Astrocyte (in vitro differentiated cells and primary cell): ENCODE results near the gene ROR1. TPM values are rescaled to one million over a fixed set of nuclear protein-coding genes. Genes with fewer than 3 reads are reported as not detected.

Experiments used
- DNase-seq: peaks from one replicate; pipeline ENCODE4 v3.0.0-alpha.2; 2010; ENCODE audit warnings: low read depth
- FAIRE-seq: peaks from 2 replicates; lab custom pipeline; 2011; peaks lifted over from hg19 to GRCh38; lab: Jason Lieb, UNC
- H2AFZ ChIP-seq: 2 replicates; pipeline ENCODE4 v1.6.0; 2012; ENCODE audit warnings: low read depth, low read length, inconsistent platforms
- H3K27ac ChIP-seq: 2 replicates; pipeline ENCODE4 v1.5.1; 2011; ENCODE audit warnings: low read depth, low read length, inconsistent platforms
- H3K27me3 ChIP-seq: 2 replicates; pipeline ENCODE4 v1.6.0; 2011; ENCODE audit warnings: low read length, inconsistent platforms; ENCODE audit not compliant: insufficient read depth
- H3K36me3 ChIP-seq: 2 replicates; pipeline ENCODE4 v1.5.1; 2011; ENCODE audit warnings: low read length, inconsistent platforms; ENCODE audit not compliant: insufficient read depth
- H3K4me1 ChIP-seq: 2 replicates; pipeline ENCODE4 v1.5.1; 2011; ENCODE audit warnings: low read length, inconsistent platforms; ENCODE audit not compliant: insufficient read depth
- H3K4me2 ChIP-seq: 2 replicates; pipeline ENCODE4 v1.6.0; 2012; ENCODE audit warnings: low read length, inconsistent platforms
- H3K4me3 ChIP-seq: 2 replicates; pipeline ENCODE4 v1.5.1; 2011; ENCODE audit warnings: low read depth, mild to moderate bottlenecking, low read length, inconsistent platforms; ENCODE audit not compliant: insufficient read depth
- H3K79me2 ChIP-seq: 2 replicates; pipeline ENCODE4 v1.6.0; 2012; ENCODE audit warnings: mild to moderate bottlenecking, low read length, inconsistent platforms; ENCODE audit not compliant: insufficient read depth
- H3K9ac ChIP-seq: 2 replicates; pipeline ENCODE4 v1.6.0; 2012; ENCODE audit warnings: mild to moderate bottlenecking, low read length, inconsistent platforms
- H3K9me3 ChIP-seq: 2 replicates; pipeline ENCODE4 v1.5.1; 2012; ENCODE audit warnings: low read depth, mild to moderate bottlenecking, low read length, inconsistent platforms; ENCODE audit not compliant: insufficient read depth
- H4K20me1 ChIP-seq: 2 replicates; pipeline ENCODE4 v1.6.0; 2012; ENCODE audit warnings: low read length, inconsistent platforms; ENCODE audit not compliant: insufficient read depth
- H3K27ac Mint-ChIP-seq: one replicate; pipeline ENCODE4 v1.8.0; 2021; ENCODE audit warnings: mild to moderate bottlenecking, mixed read lengths; ENCODE audit not compliant: unreplicated experiment
- H3K27me3 Mint-ChIP-seq: one replicate; pipeline ENCODE4 v1.8.0; 2021; ENCODE audit warnings: low read depth, mixed read lengths; ENCODE audit not compliant: unreplicated experiment
- H3K36me3 Mint-ChIP-seq: one replicate; pipeline ENCODE4 v1.8.0; 2021; ENCODE audit warnings: low read depth, mixed read lengths; ENCODE audit not compliant: unreplicated experiment
- H3K4me1 Mint-ChIP-seq: one replicate; pipeline ENCODE4 v1.8.0; 2021; ENCODE audit warnings: low read depth, mixed read lengths; ENCODE audit not compliant: unreplicated experiment
- H3K4me3 Mint-ChIP-seq: one replicate; pipeline ENCODE4 v1.8.0; 2021; ENCODE audit warnings: mild to moderate bottlenecking, moderate library complexity, mixed read lengths; ENCODE audit not compliant: unreplicated experiment
- H3K9me3 Mint-ChIP-seq: one replicate; pipeline ENCODE4 v1.8.0; 2021; ENCODE audit warnings: mild to moderate bottlenecking, mixed read lengths; ENCODE audit not compliant: unreplicated experiment
- CTCF ChIP-seq: IDR thresholded peaks from 2 replicates; pipeline ENCODE4 v1.5.1; 2011; ENCODE audit warnings: low read depth, mild to moderate bottlenecking, inconsistent platforms, low read length, moderate library complexity; ENCODE audit not compliant: insufficient read depth
- EZH2 ChIP-seq: IDR thresholded peaks from 2 replicates; pipeline ENCODE4 v1.6.1; 2012; ENCODE audit warnings: mild to moderate bottlenecking, low read length, inconsistent platforms; ENCODE audit not compliant: insufficient read depth
- total RNA-seq: library from RNA; stranded (reverse); gene quantifications from 2 replicates; pipeline ENCODE4 v1.2.1, GENCODE V29; 2021

ROR1 gene
- total RNA-seq, 1 donor from 2014 or later: 38.3 TPM

- Mint-ChIP-seq H3K36me3 (no peaks in the 10 kb centered on the region), H3K27me3 (no peaks in the 10 kb centered on the region), H3K4me1 (peaks cover 23% of the 10 kb centered on the region), H3K9me3 (peaks cover 6% of the 10 kb centered on the region), H3K27ac (peak overlapping the region; percentile 41), H3K4me3 (peak overlapping the region; percentile 5)
- Histone ChIP-seq H3K27ac (no peak overlapping the region), H3K27me3 (no peaks in the 10 kb centered on the region), H3K4me2 (peak overlapping the region; percentile 21), H3K9ac (no peak overlapping the region), H2AFZ (no peak overlapping the region), H3K9me3 (no peaks in the 10 kb centered on the region), H3K4me3 (no peak overlapping the region), H3K36me3 (no peaks in the 10 kb centered on the region), H3K4me1 (peaks cover 7% of the 10 kb centered on the region), H3K79me2 (no peaks in the 10 kb centered on the region), H4K20me1 (peaks cover 7% of the 10 kb centered on the region)
- peak; percentile 46 for DNase-seq
- TF ChIP-seq EZH2 (no peak), CTCF (no peak)
- FAIRE-seq: no peak
Observed at GRCh38 chr1:63969441-63969901, 195.7 kb downstream of the ROR1 start.

- TF ChIP-seq CTCF: no peak
- no peak for TF ChIP-seq EZH2
- no peak overlapping the region for H3K4me2 ChIP-seq
- no peaks in the 10 kb centered on the region for H3K9me3 ChIP-seq
- peaks cover 7% of the 10 kb centered on the region for H3K4me1 ChIP-seq
- no peak overlapping the region for H3K27ac ChIP-seq
- no peaks in the 10 kb centered on the region for H3K27me3 Mint-ChIP-seq
- H3K4me3 ChIP-seq: no peak overlapping the region
- peaks cover 27% of the 10 kb centered on the region for H3K4me1 Mint-ChIP-seq
- FAIRE-seq: peak; percentile 26
- no peaks in the 10 kb centered on the region for H3K79me2 ChIP-seq
- peaks cover 7% of the 10 kb centered on the region for H4K20me1 ChIP-seq
- no peak overlapping the region for H3K9ac ChIP-seq
- H3K36me3 Mint-ChIP-seq: no peaks in the 10 kb centered on the region
- H3K4me3 Mint-ChIP-seq: no peak overlapping the region
- no peak overlapping the region for H2AFZ ChIP-seq
- H3K9me3 Mint-ChIP-seq: peaks cover 6% of the 10 kb centered on the region
- no peak overlapping the region for H3K27ac Mint-ChIP-seq
- no peak for DNase-seq
- H3K36me3 ChIP-seq: no peaks in the 10 kb centered on the region
- H3K27me3 ChIP-seq: no peaks in the 10 kb centered on the region
Observed at GRCh38 chr1:63971557-63971956, 197.7 kb downstream of the ROR1 start.

GRCh38 chr1:63973005-63973419 is 199.2 kb downstream of the ROR1 start:
- no peak overlapping the region for H3K27ac Mint-ChIP-seq

More at GRCh38 chr1:63973005-63973419, 199.2 kb downstream of the ROR1 start:
- Histone ChIP-seq H3K27ac (no peak overlapping the region), H3K9ac (no peak overlapping the region), H2AFZ (no peak overlapping the region), H3K4me1 (peaks cover 7% of the 10 kb centered on the region), H3K4me3 (no peak overlapping the region), H3K36me3 (no peaks in the 10 kb centered on the region), H3K27me3 (no peaks in the 10 kb centered on the region), H3K79me2 (no peaks in the 10 kb centered on the region), H3K4me2 (no peak overlapping the region), H4K20me1 (peaks cover 7% of the 10 kb centered on the region), H3K9me3 (no peaks in the 10 kb centered on the region)
- H3K27me3 Mint-ChIP-seq: no peaks in the 10 kb centered on the region
- peaks cover 25% of the 10 kb centered on the region for H3K4me1 Mint-ChIP-seq
- no peaks in the 10 kb centered on the region for H3K36me3 Mint-ChIP-seq
- TF ChIP-seq EZH2 (no peak), CTCF (no peak)
- H3K9me3 Mint-ChIP-seq: peaks cover 6% of the 10 kb centered on the region
- FAIRE-seq (peak; percentile 41), DNase-seq (no peak)
- no peak overlapping the region for H3K4me3 Mint-ChIP-seq
